Neutrophil (primary cell): ENCODE data around the gene SLIT3.

Source experiments
- H3K27ac ChIP-seq: fragments of 200-600 bp; sonication (generic); 2 replicates; pipeline ENCODE4 v1.5.1; 2016; ENCODE audit warnings: mild to moderate bottlenecking, moderate library complexity
- H3K27me3 ChIP-seq: fragments of 200-600 bp; sonication (generic); 2 replicates; pipeline ENCODE4 v1.6.0; 2016; ENCODE audit warnings: mild to moderate bottlenecking
- H3K36me3 ChIP-seq: fragments of 200-600 bp; sonication (generic); 2 replicates; pipeline ENCODE4 v1.5.1; 2017
- H3K4me1 ChIP-seq, 2 experiments: fragments of 200-600 bp in 1 of 2; sonication (generic) in 1 of 2; 1 replicate in 1 of 2; 2 replicates in 1 of 2; pipeline versions ENCODE4 v1.5.1 to v1.6.1; 2013 to 2016; ENCODE audit warnings: low read depth in 1 of 2, low read length in 1 of 2, mild to moderate bottlenecking in 1 of 2, moderate library complexity in 1 of 2; ENCODE audit not compliant: control insufficient read depth in 1 of 2, insufficient read depth in 1 of 2
- H3K4me3 ChIP-seq, 2 experiments: fragments of 200-600 bp in 1 of 2; sonication (generic) in 1 of 2; 1 replicate in 1 of 2; 2 replicates in 1 of 2; pipeline ENCODE4 v1.5.1; 2013 to 2016; ENCODE audit warnings: low read depth in 1 of 2, low read length in 1 of 2, mild to moderate bottlenecking in 1 of 2, moderate library complexity in 1 of 2
- H3K9me3 ChIP-seq: fragments of 200-600 bp; sonication (generic); 2 replicates; pipeline ENCODE4 v1.5.1; 2016
- TF ChIP-seq, protein P1 (sequence below): fragments of 200-600 bp; sonication (generic); IDR thresholded peaks from 2 replicates; pipeline ENCODE4 v1.5.1; 2016; ENCODE audit warnings: antibody characterized with exemption

SLIT3 gene

DNA sequence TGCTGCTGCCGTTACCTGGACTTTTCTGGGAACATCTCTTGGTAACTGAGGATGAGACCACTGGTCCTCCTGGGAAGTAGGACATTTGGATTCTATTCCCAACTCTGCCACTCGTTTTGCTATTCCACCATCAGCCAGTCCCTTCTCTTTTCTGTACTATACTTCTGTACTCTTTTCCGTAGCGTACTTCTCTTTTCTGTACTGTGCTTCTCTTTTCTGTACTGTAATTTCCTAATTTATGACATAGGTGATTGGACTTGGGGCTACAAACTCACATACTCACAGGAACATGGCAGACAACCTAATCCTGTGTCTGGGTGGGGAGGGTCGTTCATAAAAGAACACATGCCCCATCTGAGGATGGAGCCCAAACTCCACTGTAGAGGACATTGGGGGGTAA, 386.4 kb downstream of the SLIT3 start:
- Histone ChIP-seq H3K27me3 (peaks cover 19% of the 10 kb centered on the region), H3K4me1 (no peaks in the 10 kb centered on the region), H3K9me3 (no peaks in the 10 kb centered on the region), H3K36me3 (no peaks in the 10 kb centered on the region), H3K27ac (no peak overlapping the region), H3K4me3 (no peak overlapping the region)
- TF ChIP-seq, protein P1, sequence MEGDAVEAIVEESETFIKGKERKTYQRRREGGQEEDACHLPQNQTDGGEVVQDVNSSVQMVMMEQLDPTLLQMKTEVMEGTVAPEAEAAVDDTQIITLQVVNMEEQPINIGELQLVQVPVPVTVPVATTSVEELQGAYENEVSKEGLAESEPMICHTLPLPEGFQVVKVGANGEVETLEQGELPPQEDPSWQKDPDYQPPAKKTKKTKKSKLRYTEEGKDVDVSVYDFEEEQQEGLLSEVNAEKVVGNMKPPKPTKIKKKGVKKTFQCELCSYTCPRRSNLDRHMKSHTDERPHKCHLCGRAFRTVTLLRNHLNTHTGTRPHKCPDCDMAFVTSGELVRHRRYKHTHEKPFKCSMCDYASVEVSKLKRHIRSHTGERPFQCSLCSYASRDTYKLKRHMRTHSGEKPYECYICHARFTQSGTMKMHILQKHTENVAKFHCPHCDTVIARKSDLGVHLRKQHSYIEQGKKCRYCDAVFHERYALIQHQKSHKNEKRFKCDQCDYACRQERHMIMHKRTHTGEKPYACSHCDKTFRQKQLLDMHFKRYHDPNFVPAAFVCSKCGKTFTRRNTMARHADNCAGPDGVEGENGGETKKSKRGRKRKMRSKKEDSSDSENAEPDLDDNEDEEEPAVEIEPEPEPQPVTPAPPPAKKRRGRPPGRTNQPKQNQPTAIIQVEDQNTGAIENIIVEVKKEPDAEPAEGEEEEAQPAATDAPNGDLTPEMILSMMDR = no peak

DNA sequence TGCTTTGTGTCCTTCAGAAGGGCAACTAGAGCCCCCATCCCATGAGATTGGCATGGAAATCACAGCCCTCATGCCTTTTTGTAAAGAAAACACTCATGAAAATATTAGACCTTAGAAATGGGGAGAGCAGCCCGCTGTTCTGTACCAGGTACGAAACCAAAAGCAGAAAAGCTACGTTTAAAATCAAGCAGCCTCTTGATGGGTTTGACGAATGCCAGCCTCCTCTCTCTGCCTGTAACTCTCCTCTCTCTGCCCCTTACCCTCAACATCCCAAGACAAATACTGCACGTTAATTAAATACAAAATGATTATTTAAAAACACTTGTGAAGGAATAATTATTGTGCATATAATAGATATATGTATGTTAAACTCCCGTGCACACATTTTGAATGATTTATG, 390.1 kb downstream of the SLIT3 start:
- no peaks in the 10 kb centered on the region for H3K36me3 ChIP-seq
- TF ChIP-seq, protein P1 = no peak
- no peak overlapping the region for H3K4me3 ChIP-seq

DNA sequence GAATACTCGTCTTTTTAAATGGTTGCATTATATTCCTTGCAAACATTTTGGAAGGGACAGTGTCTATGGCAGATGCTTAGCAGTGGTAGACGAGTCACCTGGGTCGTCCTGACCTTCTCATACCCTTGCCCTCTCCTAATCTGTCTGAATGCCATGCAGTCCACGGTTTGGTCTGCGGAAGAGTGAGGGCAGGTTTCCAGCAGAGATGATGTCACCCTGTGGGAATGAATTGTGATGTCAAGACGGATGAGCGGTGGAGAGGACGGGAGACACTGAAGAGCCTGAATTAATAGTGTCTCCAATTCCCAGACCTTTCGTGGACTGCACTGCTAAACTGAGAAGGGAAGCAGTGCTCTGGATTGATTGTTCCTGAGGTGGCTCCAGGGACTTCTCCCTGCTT, 392.7 kb downstream of the SLIT3 start:
- Histone ChIP-seq H3K4me3 (no peak overlapping the region), H3K27me3 (peaks cover 6% of the 10 kb centered on the region), H3K4me1 (no peaks in the 10 kb centered on the region), H3K27ac (no peak overlapping the region), H3K9me3 (no peaks in the 10 kb centered on the region), H3K36me3 (no peaks in the 10 kb centered on the region)
- TF ChIP-seq, protein P1 = no peak

More for the DNA sequence above, 390.1 kb downstream of the SLIT3 start:
- peaks cover 12% of the 10 kb centered on the region for H3K27me3 ChIP-seq
- H3K27ac ChIP-seq = no peak overlapping the region
- no peaks in the 10 kb centered on the region for H3K4me1 ChIP-seq
- no peaks in the 10 kb centered on the region for H3K9me3 ChIP-seq

DNA sequence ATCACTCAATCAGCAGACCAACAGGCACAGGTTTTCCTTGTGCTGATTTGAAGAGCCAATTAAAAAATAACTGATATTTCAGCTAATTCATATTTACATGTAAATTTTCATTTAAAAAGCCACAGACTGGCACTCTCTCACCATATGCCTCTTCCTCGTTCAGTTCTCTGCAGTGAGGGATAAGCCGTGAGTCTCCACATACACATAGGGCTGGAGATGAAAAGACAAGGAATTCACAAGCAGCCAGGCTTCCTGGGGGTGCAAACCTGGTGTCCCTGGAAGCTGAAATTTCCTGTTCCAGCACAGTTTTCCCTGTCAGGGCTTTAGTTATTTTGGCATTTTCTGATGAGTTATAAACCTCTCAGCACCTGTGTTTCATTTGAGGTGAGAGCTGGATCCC, 397.9 kb downstream of the SLIT3 start:
- no peaks in the 10 kb centered on the region for H3K4me1 ChIP-seq
- TF ChIP-seq, protein P1 = no peak
- H3K4me3 ChIP-seq = no peak overlapping the region
- H3K27ac ChIP-seq = no peak overlapping the region
- no peaks in the 10 kb centered on the region for H3K27me3 ChIP-seq
- H3K36me3 ChIP-seq = no peaks in the 10 kb centered on the region
- H3K9me3 ChIP-seq = no peaks in the 10 kb centered on the region

DNA sequence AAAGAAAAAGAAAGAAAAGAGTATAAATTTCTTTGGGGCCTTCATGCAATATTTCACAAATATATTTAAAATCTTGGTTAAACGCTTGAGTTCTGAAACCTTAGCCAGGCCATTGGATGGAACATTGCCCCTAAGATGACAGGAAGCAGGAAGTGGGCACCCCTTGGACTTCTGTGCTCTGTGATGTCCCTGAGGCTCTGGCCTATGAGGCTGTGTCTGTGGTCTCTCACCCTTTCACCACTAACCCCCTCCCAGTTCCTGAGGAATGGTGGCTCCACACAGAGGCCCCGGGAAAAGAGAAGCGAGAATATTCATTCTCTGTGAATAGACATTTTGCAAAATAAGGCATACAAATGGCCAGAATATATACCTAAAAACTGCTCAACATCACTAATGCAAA, 401.3 kb downstream of the SLIT3 start:
- no peak overlapping the region for H3K4me3 ChIP-seq
- no peaks in the 10 kb centered on the region for H3K27me3 ChIP-seq
- H3K36me3 ChIP-seq = no peaks in the 10 kb centered on the region
- H3K4me1 ChIP-seq = no peaks in the 10 kb centered on the region
- H3K27ac ChIP-seq = no peak overlapping the region
- H3K9me3 ChIP-seq = no peaks in the 10 kb centered on the region
- TF ChIP-seq, protein P1 = no peak

DNA sequence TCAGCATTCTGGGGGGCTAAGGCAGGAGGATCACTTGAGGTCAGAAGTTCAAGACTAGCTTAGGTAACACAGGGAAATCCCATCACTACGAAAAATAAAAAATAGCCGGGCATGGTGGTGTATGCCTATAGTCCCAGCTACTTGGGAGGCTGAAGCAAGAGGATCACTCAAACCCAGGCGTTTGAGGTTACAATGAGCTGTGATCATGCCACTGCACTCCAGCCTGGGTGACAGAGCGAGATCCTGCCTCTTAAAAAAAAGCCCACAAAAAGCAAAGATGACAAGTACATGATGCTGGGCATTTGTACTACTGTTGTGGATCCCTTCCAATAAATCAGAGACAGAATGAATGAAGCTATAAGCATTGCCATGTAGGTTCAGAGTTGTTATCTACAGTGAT, 401.7 kb downstream of the SLIT3 start:
- H3K27ac ChIP-seq = no peak overlapping the region
- H3K4me1 ChIP-seq = no peaks in the 10 kb centered on the region
- no peaks in the 10 kb centered on the region for H3K9me3 ChIP-seq
- H3K4me3 ChIP-seq = no peak overlapping the region
- no peaks in the 10 kb centered on the region for H3K36me3 ChIP-seq
- TF ChIP-seq, protein P1 = no peak
- no peaks in the 10 kb centered on the region for H3K27me3 ChIP-seq
